Natural killer cell (primary cell): ENCODE data around the gene MTMR12. TPM values are rescaled to one million over a fixed set of nuclear protein-coding genes. Genes with fewer than 3 reads are reported as not detected.
A peak's percentile ranks its signal among the peaks of the same experiment; 100 is the strongest.

ENCODE experiments used
- ATAC-seq, 3 donors: fragments of 150-1000 bp in 2 of 3; fragments of 200-7000 bp in 1 of 3; cut with Tn5 transposase; 1 replicate in 1 of 3; 2 replicates in 2 of 3; pipeline ENCODE4 v1.10.0; 2021; ENCODE audit warnings: mild to moderate bottlenecking in 2 of 3, moderate library complexity in 2 of 3
- DNase-seq, 2 donors: peaks; one replicate each; pipeline versions ENCODE4 v3.0.0 to v3.0.0-alpha.2; 2013 to 2021; ENCODE audit warnings: mixed read lengths in 1 of 2
- H3K27ac ChIP-seq: one replicate; pipeline ENCODE4 v1.5.1; 2013; ENCODE audit warnings: mild to moderate bottlenecking, low read length
- H3K27me3 ChIP-seq: one replicate; pipeline ENCODE4 v1.6.1; 2013; ENCODE audit warnings: low read length; ENCODE audit not compliant: control insufficient read depth, insufficient read depth
- H3K36me3 ChIP-seq: one replicate; pipeline ENCODE4 v1.6.1; 2013; ENCODE audit warnings: low read length; ENCODE audit not compliant: control insufficient read depth, insufficient read depth
- H3K4me1 ChIP-seq: one replicate; pipeline ENCODE4 v1.6.1; 2013; ENCODE audit warnings: low read length; ENCODE audit not compliant: control insufficient read depth, insufficient read depth
- H3K4me3 ChIP-seq: one replicate; pipeline ENCODE4 v1.5.1; 2013; ENCODE audit warnings: low read length
- H3K9me3 ChIP-seq: one replicate; pipeline ENCODE4 v1.6.1; 2013; ENCODE audit warnings: low read length; ENCODE audit not compliant: control insufficient read depth, insufficient read depth
- H3K27ac Mint-ChIP-seq, 2 donors: one replicate each; pipeline ENCODE4 v1.8.0; 2022; ENCODE audit warnings: mild to moderate bottlenecking in 2 of 2, mixed read lengths in 2 of 2, moderate library complexity in 1 of 2
- H3K27me3 Mint-ChIP-seq, 2 donors: one replicate each; pipeline ENCODE4 v1.8.0; 2022; ENCODE audit warnings: low read depth in 2 of 2, mixed read lengths in 2 of 2
- H3K36me3 Mint-ChIP-seq: one replicate; pipeline ENCODE4 v1.8.0; 2022; ENCODE audit warnings: mixed read lengths
- H3K4me1 Mint-ChIP-seq, 2 donors: one replicate each; pipeline ENCODE4 v1.8.0; 2022; ENCODE audit warnings: mixed read lengths in 2 of 2
- H3K4me3 Mint-ChIP-seq: one replicate; pipeline ENCODE4 v1.8.0; 2022; ENCODE audit warnings: mild to moderate bottlenecking, moderate library complexity, mixed read lengths
- H3K9me3 Mint-ChIP-seq, 2 donors: one replicate each; pipeline ENCODE4 v1.8.0; 2022; ENCODE audit warnings: mixed read lengths in 2 of 2
- CTCF ChIP-seq: fragments of 200-600 bp; IDR thresholded peaks from one replicate; pipeline ENCODE4 v1.8.0; 2022; ENCODE audit warnings: antibody characterized with exemption
- WGBS: methylation state at CpG from one replicate; pipeline ENCODE4 v1.1.7; 2013; ENCODE audit warnings: missing lambda C conversion rate; ENCODE audit not compliant: insufficient coverage; 5-methylcytosine and 5-hydroxymethylcytosine counted together
- intact Hi-C: fragments of 100-400 bp; cut with micrococcal nuclease; formaldehyde crosslinking; loops from one replicate; pipeline ENCODE4 v1.14.2; 2022
- total RNA-seq, 4 donors: library from RNA; stranded (reverse); fragments of 120-200 nt in 1 of 4; gene quantifications; one replicate each; pipeline versions ENCODE4 v1.2.3 to v1.2.4, GENCODE V29; 2013 to 2022

Gene MTMR12
- total RNA-seq, 3 donors from 2014 or later (not counting 1 experiment from before 2014, with no cell fraction given), result 36.9 to 47.7 (median 39.8) TPM

- intact Hi-C loops, result no loop called here
- Mint-ChIP-seq H3K4me1 (peaks cover 23 to 27% of the 10 kb centered on the region in 2 donors), H3K36me3 (peaks cover 11% of the 10 kb centered on the region), H3K9me3 (no peaks in the 10 kb centered on the region), H3K27ac (peak overlapping the region in 1 of 2 donors; percentile 97), H3K4me3 (no peak overlapping the region), H3K27me3 (no peaks in the 10 kb centered on the region)
- Histone ChIP-seq H3K27me3 (no peaks in the 10 kb centered on the region), H3K4me1 (peaks cover 14% of the 10 kb centered on the region), H3K9me3 (no peaks in the 10 kb centered on the region), H3K27ac (no peak overlapping the region), H3K36me3 (peaks cover 57% of the 10 kb centered on the region), H3K4me3 (no peak overlapping the region)
- no peak for TF ChIP-seq CTCF
- ATAC-seq (no peak), DNase-seq (no peak)
- WGBS, result 100% methylated on average over 2 of the region's 2 CpGs
Measured at GRCh38 chr5:32272746-32273145, 40.0 kb downstream of the MTMR12 start.

GRCh38 chr5:32270946-32271345 lies 41.8 kb downstream of the MTMR12 start:
- H3K4me3 Mint-ChIP-seq, result no peak overlapping the region
- peaks cover 11% of the 10 kb centered on the region for H3K36me3 Mint-ChIP-seq

GRCh38 chr5:32270178-32270577 lies 42.6 kb downstream of the MTMR12 start:
- intact Hi-C loops, result no loop called here
- H3K27me3 Mint-ChIP-seq, result no peaks in the 10 kb centered on the region
- no peaks in the 10 kb centered on the region for H3K9me3 Mint-ChIP-seq
- no CpG with 5 or more reads among the region's 4 CpGs for WGBS
- no peak overlapping the region for H3K4me3 Mint-ChIP-seq
- no peak for DNase-seq
- no peak overlapping the region for H3K27ac Mint-ChIP-seq
- Histone ChIP-seq H3K9me3 (no peaks in the 10 kb centered on the region), H3K4me1 (no peaks in the 10 kb centered on the region), H3K27me3 (no peaks in the 10 kb centered on the region), H3K36me3 (peaks cover 72% of the 10 kb centered on the region), H3K27ac (no peak overlapping the region), H3K4me3 (no peak overlapping the region)
- peaks cover 4 to 9% of the 10 kb centered on the region in 2 donors for H3K4me1 Mint-ChIP-seq
- peaks cover 11% of the 10 kb centered on the region for H3K36me3 Mint-ChIP-seq
- no peak for TF ChIP-seq CTCF
- no peak for ATAC-seq

More at GRCh38 chr5:32270946-32271345, 41.8 kb downstream of the MTMR12 start:
- peak overlapping the region; percentile 10 to 35 for H3K27ac Mint-ChIP-seq
- ATAC-seq (no peak), DNase-seq (no peak)
- H3K4me1 Mint-ChIP-seq, result peaks cover 10 to 14% of the 10 kb centered on the region in 2 donors
- intact Hi-C loops, result no loop called here
- Histone ChIP-seq H3K4me3 (no peak overlapping the region), H3K36me3 (peaks cover 65% of the 10 kb centered on the region), H3K27me3 (no peaks in the 10 kb centered on the region), H3K4me1 (peaks cover under 1% of the 10 kb centered on the region), H3K9me3 (no peaks in the 10 kb centered on the region), H3K27ac (no peak overlapping the region)
- no peak for TF ChIP-seq CTCF
- WGBS, result 100% methylated on average over 1 of the region's 1 CpG
- no peaks in the 10 kb centered on the region for H3K9me3 Mint-ChIP-seq
- no peaks in the 10 kb centered on the region for H3K27me3 Mint-ChIP-seq

DNA sequence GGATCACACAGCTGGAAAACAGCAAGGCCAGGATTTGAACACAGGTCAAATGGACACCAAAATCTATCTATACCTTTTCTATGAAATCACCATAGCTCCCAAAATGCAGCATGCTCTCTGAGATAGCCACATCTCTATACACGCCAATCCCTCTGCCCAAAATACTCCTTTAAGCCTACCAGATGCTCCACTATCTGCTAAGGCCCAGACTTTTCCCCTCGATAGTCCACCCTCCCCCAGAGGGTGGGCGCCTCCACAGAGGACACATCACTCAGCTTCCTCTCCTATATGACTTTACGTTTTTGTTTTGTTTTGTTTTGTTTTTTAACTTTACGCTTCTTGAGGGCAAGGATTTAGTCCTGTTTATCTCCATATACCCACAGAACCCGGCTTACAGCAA lies 46.8 kb downstream of the MTMR12 start:
- no peaks in the 10 kb centered on the region for H3K27me3 Mint-ChIP-seq
- no peak for DNase-seq
- Histone ChIP-seq H3K9me3 (no peaks in the 10 kb centered on the region), H3K4me3 (no peak overlapping the region), H3K27ac (no peak overlapping the region), H3K4me1 (peaks cover 10% of the 10 kb centered on the region), H3K27me3 (no peaks in the 10 kb centered on the region), H3K36me3 (peaks cover 68% of the 10 kb centered on the region)
- H3K4me3 Mint-ChIP-seq, result no peak overlapping the region
- TF ChIP-seq CTCF, result no peak
- peaks cover 9% of the 10 kb centered on the region in 2 donors for H3K4me1 Mint-ChIP-seq
- peaks cover 12% of the 10 kb centered on the region for H3K36me3 Mint-ChIP-seq
- WGBS, result 85% methylated on average over 5 of the region's 6 CpGs
- no peaks in the 10 kb centered on the region for H3K9me3 Mint-ChIP-seq
- peak overlapping the region in 1 of 2 donors; percentile 4 for H3K27ac Mint-ChIP-seq
- no peak for ATAC-seq
- intact Hi-C loops, result no loop called here
